Measurements from ENCODE around the gene MAEA.

GRCh38 chr4:1374706-1375045 lies 85.0 kb downstream of the MAEA start:
- TF ChIP-seq EZH2 (IDR thresholded peaks at IDR 0.05; ENCODE audit: insufficient read depth, poor library complexity, severe bottlenecking) = no peak
- no peak for TF ChIP-seq EZH2phosphoT487 (IDR thresholded peaks at IDR 0.05; ENCODE audit: insufficient read depth, low read depth)
